ENCODE data around the gene NANOS1.

DNA sequence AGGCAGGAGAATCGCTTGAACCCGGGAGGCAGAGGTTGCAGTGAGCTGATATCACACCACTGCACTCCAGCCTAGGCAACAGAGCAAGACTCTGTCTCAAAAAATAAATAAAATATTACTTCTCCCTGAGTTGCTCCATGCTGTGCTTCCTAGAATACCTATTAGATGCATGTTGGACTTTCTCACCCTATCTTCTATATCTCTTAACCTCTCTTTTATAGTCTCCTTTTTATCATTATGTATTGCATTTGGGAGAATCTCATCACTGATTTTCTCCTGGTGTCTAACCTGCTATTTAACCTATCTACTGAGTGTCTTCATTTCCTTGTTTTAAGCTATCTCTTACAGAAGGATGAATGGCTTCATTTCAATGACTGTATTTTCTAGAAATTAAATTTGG lies 32.1 kb upstream of the NANOS1 start:
- TF ChIP-seq, protein P1, sequence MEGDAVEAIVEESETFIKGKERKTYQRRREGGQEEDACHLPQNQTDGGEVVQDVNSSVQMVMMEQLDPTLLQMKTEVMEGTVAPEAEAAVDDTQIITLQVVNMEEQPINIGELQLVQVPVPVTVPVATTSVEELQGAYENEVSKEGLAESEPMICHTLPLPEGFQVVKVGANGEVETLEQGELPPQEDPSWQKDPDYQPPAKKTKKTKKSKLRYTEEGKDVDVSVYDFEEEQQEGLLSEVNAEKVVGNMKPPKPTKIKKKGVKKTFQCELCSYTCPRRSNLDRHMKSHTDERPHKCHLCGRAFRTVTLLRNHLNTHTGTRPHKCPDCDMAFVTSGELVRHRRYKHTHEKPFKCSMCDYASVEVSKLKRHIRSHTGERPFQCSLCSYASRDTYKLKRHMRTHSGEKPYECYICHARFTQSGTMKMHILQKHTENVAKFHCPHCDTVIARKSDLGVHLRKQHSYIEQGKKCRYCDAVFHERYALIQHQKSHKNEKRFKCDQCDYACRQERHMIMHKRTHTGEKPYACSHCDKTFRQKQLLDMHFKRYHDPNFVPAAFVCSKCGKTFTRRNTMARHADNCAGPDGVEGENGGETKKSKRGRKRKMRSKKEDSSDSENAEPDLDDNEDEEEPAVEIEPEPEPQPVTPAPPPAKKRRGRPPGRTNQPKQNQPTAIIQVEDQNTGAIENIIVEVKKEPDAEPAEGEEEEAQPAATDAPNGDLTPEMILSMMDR (IDR thresholded peaks at IDR 0.05; ENCODE audit: low read length) = no peak
- TF ChIP-seq EZH2 (IDR thresholded peaks at IDR 0.05; ENCODE audit: borderline replicate concordance, low read length) = no peak

All from OCI-LY1 (cell line).